MV-4-11 (cell line): ENCODE results near the gene WDR31.

ENCODE experiments used
- DNase-seq: peaks from one replicate; lab custom pipeline; 2025; lab: John Stamatoyannopoulos, UW

The WDR31 gene

DNA sequence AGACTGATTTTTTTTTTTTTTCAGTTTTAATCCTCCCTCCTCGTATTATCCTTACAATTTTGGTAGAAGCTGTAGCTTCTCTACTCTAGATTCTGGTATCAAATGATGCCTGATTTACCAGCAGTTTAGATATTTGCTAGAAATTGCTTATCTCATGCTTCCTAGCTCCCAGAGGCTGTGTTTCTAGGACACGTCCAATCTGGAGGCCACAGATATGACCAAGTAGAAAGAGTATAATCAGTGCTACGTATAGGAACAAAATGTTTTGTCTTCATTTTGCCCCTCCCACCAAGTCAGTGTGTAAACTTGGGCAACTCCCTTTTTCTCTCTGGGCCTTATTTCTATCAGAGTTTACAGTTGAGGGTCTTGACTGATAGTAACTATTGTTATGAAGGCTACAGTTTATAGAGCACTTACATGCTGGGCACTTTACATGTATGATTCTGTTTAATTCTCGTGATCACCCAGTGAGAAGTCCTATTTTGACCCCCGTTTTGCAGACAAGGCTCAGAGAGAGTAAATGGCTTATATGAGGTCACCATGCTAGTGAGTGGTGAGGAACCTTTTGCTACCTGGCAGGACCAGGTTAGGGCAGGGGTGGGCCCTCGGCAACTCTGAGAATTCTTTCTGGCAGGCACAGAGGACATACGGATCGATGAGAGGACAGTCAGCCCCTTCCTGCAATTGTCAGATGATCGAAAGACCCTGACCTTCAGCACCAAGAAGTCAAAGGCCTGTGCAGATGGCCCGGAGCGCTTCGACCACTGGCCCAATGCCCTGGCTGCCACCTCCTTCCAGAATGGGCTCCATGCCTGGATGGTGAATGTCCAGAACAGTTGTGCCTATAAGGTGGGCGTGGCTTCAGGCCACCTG lies 29.1 kb upstream of the WDR31 start:
- no peak for DNase-seq

DNA sequence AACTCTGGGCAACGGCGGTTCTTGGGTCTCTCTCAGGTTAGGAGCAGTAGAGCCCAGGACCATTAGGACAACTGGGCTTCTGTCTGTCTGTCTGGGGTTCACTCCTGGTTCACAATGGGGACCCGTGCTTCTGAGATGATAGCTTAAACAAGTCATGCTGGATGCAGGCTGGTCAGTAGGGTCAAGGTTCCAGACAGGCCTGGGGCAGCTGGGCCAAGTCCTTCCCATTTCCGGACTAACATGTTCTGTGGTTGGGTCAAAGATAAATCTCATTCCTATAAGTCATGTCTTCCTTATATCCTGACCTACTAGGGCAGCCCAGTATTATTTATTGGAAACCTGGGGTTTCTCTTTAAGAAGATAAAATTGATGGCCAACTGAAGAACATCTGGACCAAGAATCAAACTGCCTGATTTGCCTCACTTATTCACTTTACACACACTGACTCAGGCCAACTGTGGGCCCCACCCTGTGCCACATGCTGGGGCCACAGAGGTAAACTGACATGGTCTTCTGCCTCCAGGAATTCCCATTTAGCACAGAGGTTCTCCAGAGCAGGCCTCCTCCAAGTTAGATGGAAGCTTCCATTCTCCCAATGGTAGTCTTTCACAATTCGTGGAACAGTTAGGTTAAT lies 28.4 kb upstream of the WDR31 start:
- no peak for DNase-seq

DNA sequence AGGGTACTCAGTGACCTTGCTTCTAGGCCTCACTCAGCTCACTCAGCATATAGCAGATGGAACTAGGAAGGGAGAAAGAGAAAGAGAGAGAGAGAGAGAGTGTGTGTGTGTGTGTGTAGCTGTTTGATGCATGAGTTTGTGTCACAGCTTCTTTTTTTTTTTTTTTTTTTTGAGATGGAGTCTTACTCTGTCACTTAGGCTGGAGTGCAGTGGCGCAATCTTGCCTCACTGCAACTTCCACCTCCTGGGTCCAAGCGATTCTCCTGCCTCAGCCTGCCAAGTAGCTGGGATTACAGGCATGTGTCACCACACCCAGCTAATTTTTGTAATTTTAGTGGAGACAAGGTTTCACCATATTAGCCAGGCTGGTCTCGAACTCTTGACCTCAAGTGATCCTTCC lies 25.6 kb upstream of the WDR31 start:
- DNase-seq, result peak; percentile 89

DNA sequence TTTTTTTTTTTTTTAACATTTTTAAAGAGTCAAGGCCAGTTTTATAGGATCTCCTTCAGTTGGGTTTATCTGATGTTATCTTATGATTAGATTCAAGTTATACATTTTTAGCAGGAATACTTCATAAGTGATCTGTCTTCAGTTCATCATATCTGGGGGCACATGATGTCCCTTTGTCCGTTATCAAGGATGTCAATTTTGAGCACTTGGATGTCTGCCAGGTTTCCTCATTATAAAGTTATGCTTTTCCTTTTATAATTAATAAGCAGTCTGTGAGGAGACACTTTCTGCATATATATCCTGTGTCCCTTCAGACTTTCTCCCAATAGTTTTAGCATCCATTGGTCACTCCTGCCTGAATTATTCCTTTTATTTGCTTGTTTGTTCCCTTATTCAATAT lies 24.9 kb upstream of the WDR31 start:
- DNase-seq, result no peak

DNA sequence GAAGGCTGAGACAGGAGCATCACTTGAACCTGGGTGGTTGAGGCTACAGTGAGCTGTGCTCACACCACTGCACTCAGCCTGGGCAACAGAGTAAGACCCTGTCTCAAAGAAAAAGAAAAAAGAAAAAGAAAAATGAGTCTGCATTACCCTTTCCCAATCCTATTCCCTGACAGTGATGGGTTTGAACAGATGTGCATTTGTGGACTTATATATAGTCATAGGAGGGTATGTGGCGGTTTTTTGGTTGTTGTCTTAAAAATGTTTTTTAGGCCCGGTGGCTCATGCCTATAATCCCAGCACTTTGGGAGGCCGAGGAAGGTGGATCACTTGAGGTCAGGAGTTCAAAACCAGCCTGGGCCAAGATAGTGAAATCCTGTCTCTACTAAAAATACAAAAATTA lies 23.3 kb upstream of the WDR31 start:
- no peak for DNase-seq

DNA sequence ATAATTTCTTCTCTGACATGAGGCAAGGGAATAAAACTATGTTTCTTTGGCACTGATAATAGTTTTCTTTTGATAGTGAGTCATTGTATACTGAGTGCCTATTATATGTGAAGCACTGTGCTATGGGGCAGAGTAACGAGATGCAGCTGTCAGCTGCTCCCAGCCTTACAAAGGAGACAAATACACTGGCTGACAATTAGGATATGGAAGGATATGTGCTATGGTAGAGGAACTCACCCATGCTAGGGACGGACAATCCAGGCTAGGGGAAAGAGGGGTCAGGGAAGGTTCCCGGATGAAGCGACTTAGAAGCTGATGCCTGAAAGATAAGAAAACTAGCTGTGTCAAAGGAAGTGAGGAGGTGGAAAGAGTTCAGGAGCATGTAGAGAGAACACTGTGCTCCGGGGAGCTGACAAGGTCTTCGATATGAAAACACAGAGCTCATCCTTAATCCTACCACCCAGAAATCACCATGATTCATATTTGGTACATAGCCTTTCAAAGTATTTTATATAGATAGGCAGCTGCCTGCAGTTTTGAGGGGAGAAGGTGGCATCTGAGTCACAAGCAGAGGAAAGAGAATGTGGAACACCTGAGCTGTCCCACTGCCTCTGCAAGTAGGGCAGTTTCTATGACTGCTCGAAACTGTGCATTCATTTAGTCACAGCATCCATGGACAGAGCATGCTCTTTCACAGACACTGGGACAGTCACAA lies 21.4 kb upstream of the WDR31 start:
- DNase-seq, result no peak

DNA sequence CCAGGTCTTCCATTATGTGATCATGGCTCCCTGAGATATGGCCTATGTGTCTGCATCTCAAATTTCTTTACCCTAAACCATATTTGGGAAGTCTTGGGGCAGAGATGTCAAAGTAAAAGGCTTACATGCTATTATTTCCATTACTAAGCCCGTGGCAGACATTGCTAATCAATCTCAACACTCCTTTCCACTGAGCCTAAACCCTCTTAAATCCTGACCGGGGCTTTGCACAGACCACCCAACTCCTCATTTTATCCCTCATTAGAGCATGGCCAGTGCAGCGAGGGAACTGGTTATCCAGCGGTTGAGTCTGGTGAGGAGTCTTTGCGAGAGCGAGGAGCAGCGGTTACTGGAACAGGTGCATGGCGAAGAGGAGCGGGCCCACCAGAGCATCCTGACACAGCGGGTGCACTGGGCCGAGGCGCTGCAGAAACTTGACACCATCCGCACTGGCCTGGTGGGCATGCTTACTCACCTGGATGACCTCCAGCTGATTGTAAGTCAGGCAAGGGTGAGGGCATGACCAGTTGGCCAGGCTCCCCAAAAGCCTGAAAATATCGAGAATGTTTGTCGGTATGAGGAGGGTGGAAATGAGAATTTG lies 20.3 kb upstream of the WDR31 start:
- no peak for DNase-seq

DNA sequence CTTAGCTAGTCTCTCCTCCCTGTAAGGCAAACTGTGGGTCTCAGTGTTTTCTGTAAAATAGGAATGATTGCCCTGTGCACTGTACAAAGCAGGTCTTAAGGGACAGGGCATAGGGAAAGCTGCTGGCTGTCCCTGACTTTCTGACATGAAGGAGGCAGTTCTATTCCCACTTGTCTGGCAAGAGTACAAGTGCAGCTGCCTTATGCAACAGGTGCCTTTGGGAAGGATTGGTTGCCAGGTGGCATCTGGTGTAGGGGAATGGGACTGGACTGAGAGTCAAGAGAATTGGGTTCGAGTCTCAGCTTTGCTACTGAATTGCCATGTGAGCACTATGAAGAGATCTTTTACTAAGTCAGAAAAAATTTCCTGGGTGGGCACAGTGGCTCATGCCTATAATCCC lies 19.3 kb upstream of the WDR31 start:
- DNase-seq, result no peak

DNA sequence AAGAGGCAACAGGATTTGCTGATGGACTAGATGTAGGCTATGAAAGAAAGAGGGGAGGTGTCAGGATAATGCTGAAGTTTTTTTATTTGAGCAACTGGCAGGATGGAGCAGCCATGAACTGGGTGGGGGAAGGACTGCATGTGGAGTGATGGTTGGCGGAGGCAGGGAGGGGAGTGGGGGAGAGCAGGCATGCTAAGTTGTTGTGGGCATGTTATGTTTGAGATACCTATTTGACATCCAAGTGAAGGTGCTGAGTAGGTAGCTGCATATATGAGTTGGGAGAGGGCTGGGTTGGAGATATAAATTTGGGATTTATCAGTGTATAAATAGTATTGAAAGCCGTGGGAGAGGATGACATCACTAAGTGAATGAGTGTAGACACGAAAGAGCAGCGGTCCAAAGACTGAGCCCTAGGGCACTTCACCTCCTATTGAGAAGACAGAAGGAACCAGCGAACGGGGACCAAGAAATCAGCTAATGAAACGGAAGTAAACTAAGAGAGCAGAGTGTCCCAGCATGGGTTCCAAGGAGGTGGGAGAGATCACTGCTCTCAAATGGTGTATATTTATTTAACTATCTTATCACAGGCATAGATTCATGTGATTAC lies 16.7 kb upstream of the WDR31 start:
- DNase-seq, result no peak

DNA sequence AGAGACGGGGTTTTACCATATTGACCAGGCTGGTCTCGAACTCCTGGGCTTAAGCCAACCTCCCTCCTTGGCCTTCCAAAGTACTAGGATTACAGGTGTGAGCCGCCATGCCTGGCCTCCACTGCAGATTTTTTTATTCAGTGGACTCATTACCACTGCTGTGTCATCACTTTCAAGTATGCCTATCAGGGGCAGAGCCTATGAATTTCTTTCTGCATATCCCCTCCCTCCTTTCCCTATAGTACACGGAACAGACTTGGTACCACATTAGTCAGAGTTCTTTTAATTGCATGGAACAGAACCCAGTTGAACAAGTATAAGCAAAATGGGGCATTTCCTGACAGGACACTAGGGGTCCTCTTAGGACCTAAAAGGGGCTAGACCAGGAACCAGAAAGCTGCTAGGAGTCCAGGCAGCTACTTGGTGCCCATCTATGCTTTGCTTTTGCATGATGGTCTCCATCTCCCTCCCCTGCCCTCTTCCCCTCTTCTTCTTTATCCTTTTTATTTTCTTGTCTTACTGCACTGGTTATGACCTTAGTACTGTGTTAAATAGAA lies 15.0 kb upstream of the WDR31 start:
- DNase-seq, result peak; percentile 19

DNA sequence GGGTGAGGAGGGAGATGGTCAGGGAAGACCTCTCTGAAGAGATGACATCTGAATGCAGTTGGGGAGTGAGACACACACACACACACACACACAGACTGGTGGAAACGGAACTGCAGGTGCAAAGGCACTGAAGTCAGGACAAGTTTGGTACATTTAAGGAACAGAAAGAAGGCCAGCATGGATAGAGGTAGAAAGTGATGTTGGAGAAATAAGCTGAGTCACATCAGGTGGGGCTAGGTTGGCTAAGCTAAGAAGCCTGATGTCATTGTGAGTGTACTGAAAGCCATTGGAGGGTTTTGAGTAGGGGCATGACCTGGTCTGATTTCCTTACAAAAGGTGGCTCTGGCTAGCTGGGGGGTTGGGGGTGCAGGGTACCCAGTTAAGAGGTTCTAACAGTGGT lies 12.3 kb upstream of the WDR31 start:
- DNase-seq, result peak; percentile 10

DNA sequence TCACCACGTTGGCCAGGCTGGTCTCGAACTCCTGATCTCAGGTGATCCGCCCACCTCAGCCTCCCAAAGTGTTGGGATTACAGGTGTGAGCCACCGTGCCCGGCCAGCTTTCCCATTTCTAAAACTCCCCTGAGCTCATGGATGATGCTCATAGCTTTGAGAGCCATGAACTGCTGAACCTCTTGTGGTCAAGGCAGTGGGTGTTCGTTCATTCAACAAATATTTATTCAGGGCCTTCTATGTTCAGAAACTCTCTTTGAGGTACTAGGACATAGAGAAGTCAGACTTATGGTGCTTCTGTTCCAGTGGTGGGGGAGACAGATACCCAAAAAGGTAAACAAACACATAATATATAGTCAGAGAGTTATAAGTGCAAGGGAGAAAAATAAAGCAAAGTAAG lies 11.9 kb upstream of the WDR31 start:
- DNase-seq, result no peak

DNA sequence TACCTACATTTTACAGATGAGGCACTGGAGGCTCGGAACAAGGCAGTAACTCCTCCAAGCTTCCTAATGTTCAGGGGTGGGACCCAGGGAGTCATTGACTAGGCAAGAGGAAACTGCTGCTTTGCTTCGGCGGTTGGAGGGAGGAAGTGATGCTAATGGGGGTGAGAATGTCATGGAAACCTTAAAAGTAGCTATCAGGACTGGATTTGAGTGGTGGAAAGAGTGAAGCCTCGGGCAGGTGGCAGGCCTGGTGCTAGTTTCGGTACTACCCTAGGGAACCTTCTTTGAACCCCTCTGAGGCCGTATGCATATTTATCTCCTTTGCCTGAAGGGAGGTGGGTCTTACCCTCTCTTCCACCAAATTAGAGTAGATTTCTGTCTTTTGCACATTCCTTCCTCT lies 10.9 kb upstream of the WDR31 start:
- peak; percentile 88 for DNase-seq

DNA sequence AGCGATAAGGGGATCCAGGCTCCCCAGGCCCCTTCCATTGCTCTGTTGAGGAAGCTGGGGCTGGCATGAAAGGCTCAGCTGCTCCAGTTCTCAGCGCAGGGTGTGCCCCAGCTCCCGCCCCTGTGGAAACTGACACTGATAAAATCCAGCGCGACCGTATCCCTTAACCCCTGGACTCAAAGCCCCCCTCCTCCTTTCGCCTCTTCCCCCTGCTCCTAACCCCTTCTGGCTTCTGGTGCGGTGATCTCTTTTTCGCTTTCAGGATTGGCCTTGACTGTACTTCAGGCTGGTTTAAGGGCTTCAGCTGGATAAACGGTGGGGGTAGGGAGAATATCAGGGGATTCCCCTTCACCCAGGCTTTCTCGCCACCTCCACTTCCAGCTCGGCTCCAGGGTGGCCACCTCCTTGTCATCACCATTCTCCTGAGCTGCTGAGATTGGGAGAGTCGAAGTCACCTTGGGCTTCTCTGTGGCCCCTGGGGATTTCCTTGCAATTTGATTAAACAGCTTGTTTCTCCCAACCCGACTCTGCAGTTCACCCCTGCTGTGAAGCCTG lies 10.1 kb upstream of the WDR31 start:
- no peak for DNase-seq

DNA sequence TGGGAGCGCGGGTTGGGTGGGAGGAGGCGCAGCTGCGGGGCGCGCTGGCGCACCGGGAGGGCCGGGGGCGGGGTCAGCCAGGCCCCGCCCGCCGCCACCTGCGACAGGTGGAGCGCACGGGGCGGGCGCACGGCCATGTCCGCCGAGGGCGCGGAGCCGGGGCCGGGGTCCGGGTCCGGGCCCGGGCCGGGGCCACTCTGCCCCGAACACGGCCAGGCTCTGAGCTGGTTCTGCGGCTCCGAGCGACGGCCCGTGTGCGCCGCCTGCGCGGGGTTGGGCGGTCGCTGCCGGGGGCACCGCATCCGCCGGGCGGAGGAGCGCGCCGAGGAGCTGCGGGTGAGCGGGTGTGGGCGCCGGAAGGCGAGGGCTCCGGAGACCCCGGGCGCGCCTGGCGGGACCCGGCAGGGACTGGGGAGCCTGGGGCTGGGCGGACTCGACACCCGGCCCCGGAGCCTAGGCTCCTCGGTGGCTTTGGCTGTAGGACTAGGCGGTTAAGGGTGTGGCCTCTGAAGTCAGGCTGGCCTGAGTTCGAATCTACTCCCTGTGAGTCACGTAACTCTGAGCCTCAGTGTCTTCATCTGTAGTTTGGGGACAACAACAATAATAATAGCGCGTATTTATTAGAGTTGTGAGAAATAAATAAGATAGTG lies 9.5 kb upstream of the WDR31 start, which contains the start of gene BSPRY:
TSS of gene BSPRY (plus strand) at position 97 of the 650 bp plus-strand sequence. CDS start at position 136, 39 bp downstream.
- peak; percentile 6 for DNase-seq

DNA sequence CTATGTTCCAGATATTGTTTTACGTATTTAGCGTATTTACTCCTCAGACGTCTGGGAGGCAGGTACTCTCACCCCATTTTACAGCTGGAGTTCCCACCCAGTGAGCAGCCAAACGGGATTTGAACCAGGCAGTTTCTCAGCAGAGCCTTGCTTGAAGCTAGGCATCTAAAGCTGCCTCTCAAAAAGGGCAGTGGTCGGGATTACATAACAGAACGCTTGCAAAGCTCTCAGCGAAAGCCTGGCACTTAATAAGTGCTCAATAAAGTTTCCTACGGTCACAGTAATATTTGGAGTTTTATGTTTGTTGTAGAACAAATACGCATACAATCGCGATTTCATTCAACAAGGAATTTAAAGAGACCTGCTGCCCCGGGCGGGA lies 9.0 kb upstream of the WDR31 start:
- DNase-seq, result peak; percentile 23

DNA sequence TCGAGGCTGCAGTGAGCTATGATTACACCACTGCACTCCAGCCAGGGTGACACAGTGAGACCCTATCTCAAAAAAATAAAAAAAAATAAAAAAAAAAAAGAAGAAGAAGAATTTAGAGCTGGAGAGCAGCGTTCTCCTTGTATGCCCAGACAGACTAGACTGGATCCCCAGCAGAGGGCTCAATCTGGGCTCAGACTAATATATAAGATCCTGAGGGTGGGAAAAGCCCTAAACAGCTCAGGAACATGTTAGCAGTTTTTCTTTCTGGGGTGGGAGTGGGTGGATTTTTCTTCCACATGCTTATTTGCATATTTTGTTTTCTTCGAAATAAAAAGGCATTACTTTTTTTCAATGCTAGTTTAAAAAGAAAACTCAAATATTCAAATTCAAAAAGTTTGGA lies 8.4 kb upstream of the WDR31 start:
- no peak for DNase-seq

DNA sequence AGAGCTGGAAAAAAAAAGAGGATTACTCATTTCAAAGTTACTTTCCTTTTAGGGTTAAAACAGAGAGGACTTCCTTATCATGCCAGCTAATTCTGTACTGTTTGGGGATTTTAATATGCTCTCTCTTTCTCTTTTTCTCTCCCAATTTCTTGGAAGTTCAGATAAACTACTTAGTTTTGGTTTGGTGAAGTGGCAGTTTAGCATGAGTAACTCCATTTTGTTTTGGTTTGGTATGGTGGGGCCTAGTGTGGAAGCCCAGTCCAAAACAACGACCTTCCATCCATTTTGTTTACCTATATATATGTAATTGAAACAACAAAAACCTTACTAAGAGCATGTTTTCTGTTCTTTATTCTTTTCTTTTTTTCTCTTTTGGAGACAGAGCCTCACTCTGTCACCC lies 5.6 kb upstream of the WDR31 start:
- no peak for DNase-seq

DNA sequence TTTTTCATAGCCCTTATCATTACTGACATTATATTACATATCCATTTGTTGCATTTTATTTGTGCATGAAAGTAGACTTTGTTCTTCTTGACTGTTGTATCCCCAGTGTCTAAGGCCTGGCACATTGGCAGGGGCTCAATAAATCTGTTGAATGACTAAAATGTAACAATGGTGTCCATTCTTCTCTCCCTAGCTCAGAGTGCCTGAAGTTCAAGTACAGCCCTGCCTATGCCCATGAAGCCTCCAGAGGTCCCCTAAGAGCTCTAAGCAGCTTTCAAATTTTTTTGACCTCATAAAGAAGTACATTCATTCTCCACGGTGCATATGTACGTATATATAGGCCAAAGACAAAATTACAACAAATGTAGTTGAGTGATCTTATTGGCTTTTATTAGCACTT lies 5.1 kb upstream of the WDR31 start:
- no peak for DNase-seq

DNA sequence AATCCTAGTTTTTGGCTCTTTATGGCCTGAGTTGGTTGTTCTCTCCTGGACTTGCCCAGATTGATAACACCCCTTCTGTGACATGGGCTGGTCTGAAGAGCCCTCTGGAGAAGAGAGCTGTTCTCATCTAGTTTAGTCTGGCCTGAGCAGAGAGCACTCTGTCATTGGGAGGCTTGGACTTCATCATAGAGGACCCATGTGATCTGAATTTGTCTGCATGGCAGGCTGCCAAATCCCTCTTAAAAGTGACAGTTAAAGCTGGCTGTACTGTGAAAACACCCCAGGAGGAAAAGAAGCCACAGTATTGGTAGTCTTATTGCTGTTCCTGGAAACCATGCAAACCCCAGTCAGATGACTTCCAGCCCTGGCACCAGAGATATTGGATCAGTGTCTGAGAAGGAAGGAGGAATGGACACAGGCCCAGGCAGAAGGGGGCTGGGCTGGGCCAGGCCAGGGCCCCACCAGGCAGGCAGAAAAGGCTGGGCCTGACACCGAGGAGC lies 3.7 kb upstream of the WDR31 start:
- peak; percentile 87 for DNase-seq
